Nephron progenitor cell (in vitro differentiated cells): ENCODE measurements around the gene ACTR3C.

ENCODE experiments used
- DNase-seq: peaks from one replicate; pipeline ENCODE4 v3.0.0; 2021
- H3K27ac Mint-ChIP-seq: 2 replicates; pipeline ENCODE4 v1.8.0; 2021; ENCODE audit warnings: mild to moderate bottlenecking, moderate library complexity, mixed read lengths
- H3K27me3 Mint-ChIP-seq: 2 replicates; pipeline ENCODE4 v1.8.0; 2021; ENCODE audit warnings: mild to moderate bottlenecking, low read depth, mixed read lengths; ENCODE audit not compliant: poor library complexity
- H3K36me3 Mint-ChIP-seq: 2 replicates; pipeline ENCODE4 v1.8.0; 2021; ENCODE audit warnings: low read depth, mixed read lengths
- H3K4me1 Mint-ChIP-seq: 2 replicates; pipeline ENCODE4 v1.8.0; 2021; ENCODE audit warnings: mixed read lengths
- H3K4me3 Mint-ChIP-seq: 2 replicates; pipeline ENCODE4 v1.8.0; 2021; ENCODE audit warnings: mild to moderate bottlenecking, moderate library complexity, mixed read lengths
- H3K9me3 Mint-ChIP-seq: 2 replicates; pipeline ENCODE4 v1.8.0; 2021; ENCODE audit warnings: mild to moderate bottlenecking, moderate library complexity, mixed read lengths
- CTCF ChIP-seq: fragments of 200-600 bp; sonication (generic); IDR thresholded peaks from 2 replicates; pipeline ENCODE4 v1.5.0; 2021; ENCODE audit warnings: antibody characterized with exemption

Gene ACTR3C

GRCh38 chr7:150344299-150344698 lies 21.0 kb upstream of the ACTR3C start:
- Mint-ChIP-seq H3K9me3 (peaks cover 38% of the 10 kb centered on the region), H3K4me1 (peaks cover 30% of the 10 kb centered on the region), H3K27ac (no peak overlapping the region), H3K27me3 (peaks cover 66% of the 10 kb centered on the region), H3K4me3 (no peak overlapping the region), H3K36me3 (no peaks in the 10 kb centered on the region)
- no peak for DNase-seq
- no peak for TF ChIP-seq CTCF

GRCh38 chr7:150343225-150343624 lies 19.9 kb upstream of the ACTR3C start:
- no peak for TF ChIP-seq CTCF
- Mint-ChIP-seq H3K36me3 (no peaks in the 10 kb centered on the region), H3K9me3 (peaks cover 32% of the 10 kb centered on the region), H3K4me1 (peaks cover 33% of the 10 kb centered on the region), H3K4me3 (no peak overlapping the region), H3K27ac (no peak overlapping the region), H3K27me3 (peaks cover 76% of the 10 kb centered on the region)
- no peak for DNase-seq

GRCh38 chr7:150342121-150342408 lies 18.7 kb upstream of the ACTR3C start:
- Mint-ChIP-seq H3K27ac (no peak overlapping the region), H3K27me3 (peaks cover 81% of the 10 kb centered on the region), H3K4me3 (peak overlapping the region; percentile 64), H3K4me1 (peaks cover 41% of the 10 kb centered on the region), H3K36me3 (no peaks in the 10 kb centered on the region), H3K9me3 (peaks cover 28% of the 10 kb centered on the region)
- DNase-seq: no peak
- no peak for TF ChIP-seq CTCF

- no peak within 1 kb of the TSS for H3K27ac Mint-ChIP-seq
- H3K9me3 Mint-ChIP-seq: peaks cover 23% of the 10 kb centered on the region
- H3K4me1 Mint-ChIP-seq: peaks cover 40% of the 10 kb centered on the region
- DNase-seq: peak; percentile 75
- H3K36me3 Mint-ChIP-seq: no peaks in the 10 kb centered on the region
- H3K27me3 Mint-ChIP-seq: peaks cover 78% of the 10 kb centered on the region
- H3K4me3 Mint-ChIP-seq: peak within 1 kb of the TSS; percentile 82
- TF ChIP-seq CTCF: no peak
Measured at GRCh38 chr7:150341263-150342120, 18.1 kb upstream of the ACTR3C start, which contains the start of gene RARRES2. TSS of gene RARRES2 (minus strand) at chr7:150341629. CDS start at chr7:150340609, 1,020 bp downstream.

GRCh38 chr7:150340875-150341262 lies 17.5 kb upstream of the ACTR3C start:
- Mint-ChIP-seq H3K27me3 (peaks cover 77% of the 10 kb centered on the region), H3K36me3 (no peaks in the 10 kb centered on the region), H3K9me3 (peaks cover 19% of the 10 kb centered on the region), H3K4me1 (peaks cover 40% of the 10 kb centered on the region), H3K4me3 (peak overlapping the region; percentile 82), H3K27ac (no peak overlapping the region)
- no peak for DNase-seq
- TF ChIP-seq CTCF: no peak
